Lower lobe of right lung (tissue), 2 donors: Measurements from ENCODE around the gene KCNQ1. TPM values are rescaled to one million over a fixed set of nuclear protein-coding genes. Genes with fewer than 3 reads are reported as not detected.
"Not testable (repeated sequence)": the region's sequence is repeated elsewhere in the genome, so short reads cannot be mapped to it uniquely, and the experiment has no call there.

Source experiments
- ATAC-seq, 2 donors: fragments of 200-7000 bp; cut with Tn5 transposase; one replicate each; pipeline ENCODE4 v1.9.1; 2020 to 2022; ENCODE audit warnings: mild to moderate bottlenecking in 2 of 2, moderate library complexity in 2 of 2
- DNase-seq: peaks from one replicate; pipeline ENCODE4 v3.0.0-alpha.2; 2020
- H3K27ac ChIP-seq: fragments of 200-600 bp; one replicate; pipeline ENCODE4 v1.8.0; 2022
- H3K27me3 ChIP-seq: fragments of 200-600 bp; one replicate; pipeline ENCODE4 v1.8.0; 2022; ENCODE audit warnings: low read depth
- H3K36me3 ChIP-seq: fragments of 200-600 bp; one replicate; pipeline ENCODE4 v1.8.0; 2022; ENCODE audit warnings: mild to moderate bottlenecking
- H3K4me1 ChIP-seq: fragments of 200-600 bp; one replicate; pipeline ENCODE4 v1.8.0; 2022
- H3K4me3 ChIP-seq: fragments of 200-600 bp; one replicate; pipeline ENCODE4 v1.8.0; 2022; ENCODE audit warnings: mild to moderate bottlenecking
- H3K9me3 ChIP-seq: fragments of 200-600 bp; one replicate; pipeline ENCODE4 v1.8.0; 2022
- CTCF ChIP-seq: fragments of 200-600 bp; IDR thresholded peaks from one replicate; pipeline ENCODE4 v1.8.0; 2022; ENCODE audit warnings: antibody characterized with exemption, mild to moderate bottlenecking
- intact Hi-C: fragments of 100-400 bp; cut with DNase I; formaldehyde crosslinking; loops from one replicate; pipeline ENCODE4 v1.11.0; 2022
- total RNA-seq: library from RNA; stranded (reverse); fragmentation: NEBNext Ultra II Directional; extraction: Animal tissue kit (Norgen Biotek cat#: 25700); gene quantifications from one replicate; pipeline ENCODE4 v1.2.1, GENCODE V29; 2021
- donor health status: DM: no; HTN: yes; CAD: no; lungs with severe emphysema.

KCNQ1 gene
- total RNA-seq, 1 donor from 2014 or later: 51.0 TPM

GRCh38 chr11:2488004-2488403 lies 43.2 kb downstream of the KCNQ1 start:
- Histone ChIP-seq H3K4me1 (peaks cover 6% of the 10 kb centered on the region), H3K36me3 (no peaks in the 10 kb centered on the region), H3K27ac (no peak overlapping the region), H3K27me3 (no peaks in the 10 kb centered on the region), H3K4me3 (no peak overlapping the region), H3K9me3 (peaks cover 21% of the 10 kb centered on the region)
- intact Hi-C loops: no loop called here
- ATAC-seq (no peak), DNase-seq (no peak)
- TF ChIP-seq CTCF: no peak

GRCh38 chr11:2489083-2489482 lies 44.3 kb downstream of the KCNQ1 start:
- no peak for TF ChIP-seq CTCF
- Histone ChIP-seq H3K27me3 (no peaks in the 10 kb centered on the region), H3K4me3 (no peak overlapping the region), H3K4me1 (no peaks in the 10 kb centered on the region), H3K9me3 (peaks cover 21% of the 10 kb centered on the region), H3K27ac (no peak overlapping the region), H3K36me3 (no peaks in the 10 kb centered on the region)
- no peak for ATAC-seq
- intact Hi-C loops: no loop called here
- DNase-seq: no peak

GRCh38 chr11:2497951-2498350 lies 53.1 kb downstream of the KCNQ1 start:
- DNase-seq, H3K36me3 ChIP-seq, H3K27me3 ChIP-seq, H3K27ac ChIP-seq, H3K4me1 ChIP-seq, intact Hi-C loops, H3K4me3 ChIP-seq, ATAC-seq: not testable (repeated sequence)
- H3K9me3 ChIP-seq: peaks cover 16% of the 10 kb centered on the region

GRCh38 chr11:2498750-2499149 lies 53.9 kb downstream of the KCNQ1 start:
- Histone ChIP-seq H3K27ac (no peak overlapping the region), H3K36me3 (no peaks in the 10 kb centered on the region), H3K4me1 (no peaks in the 10 kb centered on the region), H3K9me3 (peaks cover 16% of the 10 kb centered on the region), H3K27me3 (no peaks in the 10 kb centered on the region), H3K4me3 (no peak overlapping the region)
- no peak for TF ChIP-seq CTCF
- ATAC-seq (no peak), DNase-seq (no peak)
- intact Hi-C loops: no loop called here

- no peak for ATAC-seq
- Histone ChIP-seq H3K4me3 (no peak overlapping the region), H3K4me1 (peaks cover 16% of the 10 kb centered on the region), H3K27me3 (no peaks in the 10 kb centered on the region), H3K36me3 (no peaks in the 10 kb centered on the region), H3K27ac (no peak overlapping the region), H3K9me3 (no peaks in the 10 kb centered on the region)
- intact Hi-C loops: no loop called here
- DNase-seq: no peak
- no peak for TF ChIP-seq CTCF
Measured at GRCh38 chr11:2507212-2507901, 62.5 kb downstream of the KCNQ1 start.

- no peak for TF ChIP-seq CTCF
- no peak for ATAC-seq
- intact Hi-C loops: no loop called here
- H3K9me3 ChIP-seq: no peaks in the 10 kb centered on the region
- H3K27ac ChIP-seq: no peak overlapping the region
- H3K27me3 ChIP-seq: no peaks in the 10 kb centered on the region
- DNase-seq: no peak
- H3K36me3 ChIP-seq: no peaks in the 10 kb centered on the region
- no peak overlapping the region for H3K4me3 ChIP-seq
- H3K4me1 ChIP-seq: peaks cover 16% of the 10 kb centered on the region
Measured at GRCh38 chr11:2507945-2508749, 63.3 kb downstream of the KCNQ1 start.
